CD4-positive, alpha-beta memory T cell (primary cell): ENCODE data around the gene IWS1. TPM values are rescaled to one million over a fixed set of nuclear protein-coding genes. Genes with fewer than 3 reads are reported as not detected.

ENCODE experiments used
- CTCF ChIA-PET: fragments of 350-600 bp; sonication (Branson Sonifier 250); formaldehyde crosslinking; loops from one replicate; lab custom pipeline; 2021; ENCODE audit warnings: inconsistent platforms; ENCODE audit not compliant: partially characterized antibody; lab: Charles Lee
- POLR2A ChIA-PET: fragments of 350-600 bp; sonication (Branson Sonifier 250); formaldehyde crosslinking; loops from one replicate; lab custom pipeline; 2021; ENCODE audit not compliant: partially characterized antibody; lab: Charles Lee
- DNase-seq, 5 donors: peaks; one replicate each; pipeline versions ENCODE4 v3.0.0 to v3.0.0-alpha.2; 2020 to 2022; ENCODE audit warnings: mixed read lengths in 1 of 5
- H3K27ac ChIP-seq: one replicate; pipeline ENCODE4 v1.7.0; 2013; ENCODE audit warnings: low read depth, low read length
- H3K27me3 ChIP-seq: 2 replicates; pipeline ENCODE4 v1.7.0; 2013; ENCODE audit warnings: mild to moderate bottlenecking, low read length, moderate library complexity; ENCODE audit not compliant: insufficient read depth
- H3K36me3 ChIP-seq: 2 replicates; pipeline ENCODE4 v1.7.0; 2013; ENCODE audit warnings: mild to moderate bottlenecking, low read length, moderate library complexity; ENCODE audit not compliant: insufficient read depth
- H3K4me1 ChIP-seq: 2 replicates; pipeline ENCODE4 v1.7.0; 2013; ENCODE audit warnings: mild to moderate bottlenecking, low read length, moderate library complexity; ENCODE audit not compliant: insufficient read depth
- H3K4me3 ChIP-seq, 2 donors: one replicate each; pipeline ENCODE4 v1.7.0; 2013; ENCODE audit warnings: low read length in 2 of 2, mild to moderate bottlenecking in 1 of 2
- H3K9me3 ChIP-seq, 2 donors: one replicate each; pipeline ENCODE4 v1.7.0; 2013; ENCODE audit warnings: low read length in 2 of 2, control low read depth in 1 of 2; ENCODE audit not compliant: control insufficient read depth in 1 of 2
- H3K27ac Mint-ChIP-seq, 7 donors: one replicate each; pipeline ENCODE4 v1.8.0; 2020 to 2021; ENCODE audit warnings: mixed read lengths in 7 of 7, mild to moderate bottlenecking in 6 of 7, inconsistent platforms in 3 of 7, moderate library complexity in 3 of 7
- H3K27me3 Mint-ChIP-seq, 2 donors: one replicate each; pipeline ENCODE4 v1.8.0; 2020 to 2021; ENCODE audit warnings: mixed read lengths in 2 of 2
- H3K36me3 Mint-ChIP-seq, 2 donors: one replicate each; pipeline ENCODE4 v1.8.0; 2020 to 2021; ENCODE audit warnings: mixed read lengths in 2 of 2, inconsistent platforms in 1 of 2, mild to moderate bottlenecking in 1 of 2
- H3K4me1 Mint-ChIP-seq, 4 donors: one replicate each; pipeline ENCODE4 v1.8.0; 2020 to 2021; ENCODE audit warnings: mixed read lengths in 4 of 4, mild to moderate bottlenecking in 1 of 4
- H3K4me3 Mint-ChIP-seq, 8 donors: one replicate each; pipeline ENCODE4 v1.8.0; 2020 to 2021; ENCODE audit warnings: mixed read lengths in 8 of 8, mild to moderate bottlenecking in 7 of 8, moderate library complexity in 6 of 8, inconsistent platforms in 3 of 8
- H3K9me3 Mint-ChIP-seq, 8 donors: one replicate each; pipeline ENCODE4 v1.8.0; 2020 to 2021; ENCODE audit warnings: mixed read lengths in 8 of 8, mild to moderate bottlenecking in 5 of 8, inconsistent platforms in 3 of 8, moderate library complexity in 1 of 8
- intact Hi-C: fragments of 100-400 bp; cut with micrococcal nuclease; formaldehyde crosslinking; loops from one replicate; pipeline ENCODE4 v1.15.1; 2023
- polyA plus RNA-seq, 2 donors: library from polyadenylated mRNA; unstranded; fragments of 300-500 nt; fragmentation: Illumina TruSeq; gene quantifications; one replicate each; pipeline ENCODE4 v1.2.3, GENCODE V29; 2021
- total RNA-seq, 2 experiments: library from RNA; stranded (reverse); gene quantifications; one replicate each; pipeline ENCODE4 v1.2.3, GENCODE V29; 2021

The IWS1 gene
- total and polyA plus RNA-seq, 4 experiments from 2014 or later = 4.4 to 59.7 (median 47.4) TPM

- intact Hi-C loops = no loop called here
- CTCF ChIA-PET = interaction anchor here (1.7 kb wide), 1 partner anchor 26 kb away, joined by 5 read pairs; no protein-coding TSS in a partner anchor
- Histone ChIP-seq H3K4me1 (no peaks in the 10 kb centered on the region), H3K36me3 (no peaks in the 10 kb centered on the region), H3K4me3 (no peak overlapping the region), H3K27me3 (no peaks in the 10 kb centered on the region), H3K27ac (no peak overlapping the region), H3K9me3 (no peaks in the 10 kb centered on the region)
- Mint-ChIP-seq H3K4me3 (no peak overlapping the region), H3K27ac (no peak overlapping the region), H3K27me3 (peaks cover 2 to 6% of the 10 kb centered on the region in 2 donors), H3K9me3 (peaks cover 0 to 4% (median 0%) of the 10 kb centered on the region in 8 donors), H3K36me3 (no peaks in the 10 kb centered on the region), H3K4me1 (peaks cover 0 to 4% (median 0%) of the 10 kb centered on the region in 4 donors)
- DNase-seq = no peak
- POLR2A ChIA-PET = no interaction called here
Measured at GRCh38 chr2:127565261-127566138, 39.2 kb upstream of the IWS1 start.

DNA sequence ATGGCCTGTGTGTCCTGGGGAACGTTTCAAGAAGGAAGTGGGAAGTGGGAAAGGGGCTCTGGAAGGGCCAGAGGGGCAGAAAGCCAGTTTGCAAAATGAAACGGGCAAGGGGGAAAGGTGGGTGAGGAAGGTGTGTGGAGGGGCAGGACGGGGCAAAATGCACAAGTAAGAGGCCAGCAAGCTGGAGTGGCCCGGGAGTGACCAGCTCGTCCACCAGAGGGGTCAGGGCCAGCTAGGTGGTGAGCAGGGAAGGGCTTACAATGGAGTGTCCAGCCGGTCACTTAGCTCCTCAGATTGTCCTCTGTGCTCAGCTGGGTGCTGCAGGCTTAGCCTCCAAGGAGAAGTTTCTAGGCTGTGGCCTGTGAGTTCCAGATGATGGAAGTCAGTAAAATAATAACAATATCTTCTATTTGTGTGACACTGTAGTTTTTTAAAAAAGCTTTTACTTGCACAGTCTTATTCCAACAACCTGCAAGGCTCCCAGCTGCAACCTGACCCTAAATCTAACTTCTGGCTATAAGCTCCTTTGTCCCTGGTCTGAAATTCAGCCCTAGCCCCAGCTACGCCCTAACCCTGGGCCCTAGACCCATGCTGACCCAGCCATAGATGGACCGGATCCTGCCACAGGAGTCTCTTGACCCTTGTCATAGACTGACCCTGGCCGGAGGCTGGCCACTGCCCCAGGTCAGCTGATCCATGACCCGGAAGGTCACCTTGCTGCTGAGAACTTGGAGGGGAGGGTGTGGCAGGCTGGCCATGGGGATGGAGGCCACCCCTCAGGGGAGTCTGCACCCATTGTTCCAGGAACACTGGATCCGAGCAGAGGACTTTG, 38.4 kb upstream of the IWS1 start:
- Mint-ChIP-seq H3K27ac (peak overlapping the region in 1 of 7 donors; percentile 27), H3K27me3 (peaks cover 2 to 7% of the 10 kb centered on the region in 2 donors), H3K9me3 (peaks cover 0 to 4% (median 0%) of the 10 kb centered on the region in 8 donors), H3K4me3 (no peak overlapping the region), H3K36me3 (no peaks in the 10 kb centered on the region), H3K4me1 (peaks cover 0 to 4% (median 0%) of the 10 kb centered on the region in 4 donors)
- H3K4me3 ChIP-seq = no peak overlapping the region
- H3K27me3 ChIP-seq = no peaks in the 10 kb centered on the region
- intact Hi-C loops = no loop called here
- no peaks in the 10 kb centered on the region for H3K9me3 ChIP-seq
- no peak for DNase-seq
- POLR2A ChIA-PET = no interaction called here
- H3K27ac ChIP-seq = no peak overlapping the region
- H3K36me3 ChIP-seq = no peaks in the 10 kb centered on the region
- CTCF ChIA-PET = no interaction called here
- H3K4me1 ChIP-seq = no peaks in the 10 kb centered on the region

DNA sequence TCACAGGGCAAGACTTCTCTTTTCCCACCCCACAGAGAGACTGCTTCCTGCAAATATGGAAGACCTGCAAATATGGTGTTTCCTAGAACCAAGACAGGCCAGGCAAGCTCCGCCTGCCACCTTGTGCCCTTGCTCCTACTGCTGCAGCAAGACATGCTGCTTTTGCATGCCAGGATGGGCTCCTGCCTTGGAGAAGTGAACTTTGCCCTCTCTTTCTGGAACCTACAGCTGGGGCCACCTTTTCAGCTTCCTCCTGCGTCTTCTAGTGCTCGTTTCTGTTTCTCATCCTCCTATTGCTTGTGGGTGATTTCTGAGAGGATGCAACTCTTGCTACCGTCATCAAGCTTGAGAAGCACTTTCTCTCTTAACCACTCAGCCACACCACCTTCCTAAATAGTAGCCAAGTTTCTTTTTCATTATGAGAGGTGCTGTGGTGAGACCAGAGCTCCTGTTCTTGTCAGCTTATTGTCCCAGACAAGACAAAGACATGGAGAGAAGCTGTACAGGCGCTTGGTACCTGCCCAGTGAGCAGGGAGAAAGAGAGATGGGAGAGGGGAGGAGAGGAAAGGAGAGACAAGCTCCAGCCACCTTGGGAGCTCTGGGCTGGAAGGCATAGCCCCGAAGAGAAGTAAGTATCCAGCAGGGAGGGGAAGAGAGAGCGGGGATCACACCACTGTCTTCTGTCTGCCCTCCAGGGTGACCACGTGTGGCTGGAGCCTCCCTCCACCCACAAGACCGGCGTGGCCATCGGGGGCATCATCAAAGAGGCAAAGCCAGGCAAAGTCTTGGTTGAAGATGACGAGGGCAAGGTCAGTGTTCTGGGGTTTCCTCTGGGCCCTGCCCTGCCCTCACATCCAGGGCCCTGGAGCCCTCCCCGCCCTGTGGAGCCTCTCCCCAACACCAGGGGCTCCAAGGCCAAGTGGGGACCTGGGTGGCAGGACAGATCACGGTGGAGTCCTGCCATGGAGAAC, 37.5 kb upstream of the IWS1 start:
- Mint-ChIP-seq H3K9me3 (peaks cover 0 to 4% (median 0%) of the 10 kb centered on the region in 8 donors), H3K27me3 (peaks cover 2 to 8% of the 10 kb centered on the region in 2 donors), H3K4me1 (peaks cover 0 to 4% (median 0%) of the 10 kb centered on the region in 4 donors), H3K4me3 (no peak overlapping the region), H3K27ac (peak overlapping the region in 2 of 7 donors; percentile 27 to 42), H3K36me3 (no peaks in the 10 kb centered on the region)
- DNase-seq = no peak
- intact Hi-C loops = no loop called here
- Histone ChIP-seq H3K4me3 (no peak overlapping the region), H3K4me1 (no peaks in the 10 kb centered on the region), H3K27ac (no peak overlapping the region), H3K36me3 (no peaks in the 10 kb centered on the region), H3K27me3 (no peaks in the 10 kb centered on the region), H3K9me3 (no peaks in the 10 kb centered on the region)
- POLR2A ChIA-PET = no interaction called here
- CTCF ChIA-PET = interaction anchor here (0.6 to 1.8 kb wide), 3 partner anchors 11 to 831 kb away, joined by 3 to 4 read pairs (median 3); no protein-coding TSS in a partner anchor

DNA sequence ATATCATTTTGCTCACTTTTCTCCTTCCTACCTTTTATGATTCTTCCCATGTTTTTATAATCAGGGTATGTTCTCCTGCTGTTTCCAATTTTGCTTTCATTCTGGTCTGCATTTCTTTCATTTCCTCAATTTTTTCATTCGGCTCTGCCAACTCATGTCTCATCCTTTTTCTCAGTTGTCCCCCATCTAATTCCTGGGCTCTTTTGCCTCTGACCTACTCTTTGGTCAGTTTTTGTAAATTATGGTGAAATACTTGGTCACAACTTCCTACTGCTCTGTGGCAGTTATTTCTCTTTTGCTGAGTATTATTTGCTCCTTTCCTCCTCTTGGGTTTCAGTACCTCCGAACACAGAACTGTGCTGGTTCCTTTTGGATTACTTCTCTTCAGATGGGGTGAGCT, 36.6 kb upstream of the IWS1 start:
- peaks cover 0 to 4% (median 0%) of the 10 kb centered on the region in 4 donors for H3K4me1 Mint-ChIP-seq
- no peak for DNase-seq
- ChIA-PET CTCF (interaction anchor here (0.6 to 1.8 kb wide), 3 partner anchors 12 to 832 kb away, joined by 3 to 4 read pairs (median 3); no protein-coding TSS in a partner anchor), POLR2A (no interaction called here)
- peaks cover 0 to 4% (median under 1%) of the 10 kb centered on the region in 8 donors for H3K9me3 Mint-ChIP-seq
- H3K4me3 Mint-ChIP-seq = peak overlapping the region in 1 of 8 donors; percentile 59
- peaks cover 2 to 8% of the 10 kb centered on the region in 2 donors for H3K27me3 Mint-ChIP-seq
- Histone ChIP-seq H3K27ac (no peak overlapping the region), H3K4me1 (no peaks in the 10 kb centered on the region), H3K27me3 (no peaks in the 10 kb centered on the region), H3K4me3 (no peak overlapping the region), H3K36me3 (no peaks in the 10 kb centered on the region), H3K9me3 (no peaks in the 10 kb centered on the region)
- H3K36me3 Mint-ChIP-seq = peaks cover 0 to under 1% of the 10 kb centered on the region in 2 donors
- intact Hi-C loops = no loop called here
- H3K27ac Mint-ChIP-seq = no peak overlapping the region

DNA sequence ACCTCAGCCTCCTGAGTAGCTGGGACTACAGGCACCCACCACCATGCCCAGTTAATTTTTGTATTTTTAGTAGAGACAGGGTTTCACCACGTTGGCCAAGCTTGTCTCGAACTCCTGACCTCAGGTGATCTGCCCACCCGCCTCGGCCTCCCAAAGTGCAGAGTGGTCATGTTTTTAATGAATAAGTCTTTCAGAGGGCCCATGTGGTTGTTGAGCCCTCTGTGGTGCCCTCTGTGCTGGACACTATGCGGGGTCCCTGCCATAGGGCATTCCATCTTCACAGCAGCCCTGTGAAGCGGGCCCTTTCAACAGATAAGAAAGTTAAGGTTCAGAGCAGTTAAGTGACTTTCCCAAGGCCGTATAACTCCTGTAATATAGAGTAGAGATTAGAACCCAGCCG, 35.1 kb upstream of the IWS1 start:
- H3K4me1 ChIP-seq = no peaks in the 10 kb centered on the region
- ChIA-PET CTCF (no interaction called here), POLR2A (no interaction called here)
- no peaks in the 10 kb centered on the region for H3K9me3 ChIP-seq
- Mint-ChIP-seq H3K4me3 (no peak overlapping the region), H3K36me3 (peaks cover 0 to 8% of the 10 kb centered on the region in 2 donors), H3K9me3 (peaks cover 0 to 19% (median 13%) of the 10 kb centered on the region in 8 donors), H3K4me1 (peaks cover 0 to 4% (median 0%) of the 10 kb centered on the region in 4 donors), H3K27me3 (peaks cover 2 to 13% of the 10 kb centered on the region in 2 donors), H3K27ac (no peak overlapping the region)
- intact Hi-C loops = no loop called here
- no peak for DNase-seq
- H3K27ac ChIP-seq = no peak overlapping the region
- no peaks in the 10 kb centered on the region for H3K36me3 ChIP-seq
- no peaks in the 10 kb centered on the region for H3K27me3 ChIP-seq
- no peak overlapping the region for H3K4me3 ChIP-seq

- intact Hi-C loops = no loop called here
- Mint-ChIP-seq H3K4me3 (no peak overlapping the region), H3K27ac (no peak overlapping the region), H3K27me3 (peaks cover 2 to 13% of the 10 kb centered on the region in 2 donors), H3K36me3 (peaks cover 0 to 8% of the 10 kb centered on the region in 2 donors), H3K4me1 (peaks cover 0 to 4% (median 0%) of the 10 kb centered on the region in 4 donors), H3K9me3 (peaks cover 2 to 23% (median 16%) of the 10 kb centered on the region in 8 donors)
- Histone ChIP-seq H3K36me3 (no peaks in the 10 kb centered on the region), H3K4me3 (no peak overlapping the region), H3K27me3 (no peaks in the 10 kb centered on the region), H3K4me1 (no peaks in the 10 kb centered on the region), H3K9me3 (no peaks in the 10 kb centered on the region), H3K27ac (no peak overlapping the region)
- no peak for DNase-seq
- ChIA-PET POLR2A (no interaction called here), CTCF (no interaction called here)
Measured at GRCh38 chr2:127560931-127561280, 34.6 kb upstream of the IWS1 start.
